NCI-H1694 treated with DMSO at 0.1 percent for 48 hours (cell line): ENCODE measurements around the gene PAQR9.
A peak's percentile ranks its signal among the peaks of the same experiment; 100 is the strongest.
"Not testable (repeated sequence)": the region's sequence is repeated elsewhere in the genome, so short reads cannot be mapped to it uniquely, and the experiment has no call there.

Experiments
- DNase-seq: peaks from one replicate; lab custom pipeline; 2025; lab: John Stamatoyannopoulos, UW

The PAQR9 gene, protein sequence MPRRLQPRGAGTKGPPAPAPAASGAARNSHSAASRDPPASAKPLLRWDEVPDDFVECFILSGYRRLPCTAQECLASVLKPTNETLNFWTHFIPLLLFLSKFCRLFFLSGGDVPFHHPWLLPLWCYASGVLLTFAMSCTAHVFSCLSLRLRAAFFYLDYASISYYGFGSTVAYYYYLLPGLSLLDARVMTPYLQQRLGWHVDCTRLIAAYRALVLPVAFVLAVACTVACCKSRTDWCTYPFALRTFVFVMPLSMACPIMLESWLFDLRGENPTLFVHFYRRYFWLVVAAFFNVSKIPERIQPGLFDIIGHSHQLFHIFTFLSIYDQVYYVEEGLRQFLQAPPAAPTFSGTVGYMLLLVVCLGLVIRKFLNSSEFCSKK

DNA sequence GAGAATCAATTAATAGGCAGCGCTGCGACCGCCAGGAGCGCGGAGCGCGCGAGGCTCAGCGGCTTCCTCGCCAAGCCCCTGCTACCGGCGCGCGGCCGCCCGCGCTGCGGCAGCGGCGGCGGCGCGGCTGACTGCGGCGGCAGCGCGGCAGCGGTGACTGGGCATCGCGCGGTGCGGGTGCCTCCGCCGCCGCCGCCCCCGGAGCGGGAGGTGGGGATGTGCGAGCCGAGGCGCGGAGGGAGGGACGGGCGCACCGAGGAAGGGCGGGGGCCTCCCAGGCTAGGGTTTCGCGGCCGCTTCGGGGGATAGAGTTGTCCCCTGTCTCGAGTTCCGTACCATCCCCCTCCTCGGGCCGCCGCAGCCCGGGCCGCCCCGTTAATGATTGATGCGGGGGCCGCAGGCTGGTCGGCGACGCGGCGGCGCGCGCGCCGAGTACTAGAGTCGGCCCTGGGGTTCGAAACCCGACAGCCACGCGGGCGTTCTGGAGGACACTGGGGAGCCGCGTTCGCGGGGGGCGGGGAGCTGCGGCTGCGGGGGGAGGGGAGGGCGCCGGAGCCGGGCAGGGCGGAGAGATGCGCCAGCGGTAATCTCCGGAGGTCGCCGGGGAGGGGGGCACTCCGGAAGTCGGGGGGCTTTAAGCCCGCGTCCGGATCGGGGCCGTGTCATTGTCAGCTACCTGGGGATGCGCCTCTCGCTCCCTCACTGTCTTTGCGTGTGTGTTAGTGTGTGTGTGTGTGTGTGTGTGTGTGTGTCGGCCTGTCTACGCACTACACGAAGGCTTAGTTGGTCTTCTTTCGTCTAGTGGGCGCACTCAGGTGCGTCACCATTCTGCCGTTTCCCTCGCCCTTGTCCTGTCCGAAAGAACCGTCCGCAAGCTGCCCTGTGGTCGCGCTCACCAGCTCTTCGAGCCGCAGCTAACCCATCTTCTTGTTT, at the start of gene PAQR9:
Gene PAQR9 (minus strand): TSS at position 159 of the 933 bp plus-strand sequence. CDS start 338 bp downstream, outside the sequence.
- no peak for DNase-seq

DNA sequence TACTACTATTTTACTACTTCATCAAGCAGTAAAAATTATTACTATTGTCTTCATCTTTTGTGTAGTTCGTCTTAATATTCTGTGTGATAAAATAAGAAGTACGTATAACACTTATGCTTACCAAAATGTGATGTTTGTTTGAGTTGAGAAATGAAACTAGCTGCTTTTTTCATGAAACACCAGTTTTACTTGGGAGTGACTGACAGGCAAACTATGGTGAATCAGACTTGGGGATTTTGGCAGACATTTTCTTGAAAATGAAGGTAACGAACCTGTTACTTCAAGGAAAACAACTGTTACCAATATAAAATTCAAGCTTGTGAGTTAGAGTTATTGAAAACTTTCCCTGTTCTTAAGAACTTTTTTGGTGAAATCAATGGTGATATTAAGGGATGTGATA, 48.2 kb upstream of the PAQR9 start:
- DNase-seq = no peak

DNA sequence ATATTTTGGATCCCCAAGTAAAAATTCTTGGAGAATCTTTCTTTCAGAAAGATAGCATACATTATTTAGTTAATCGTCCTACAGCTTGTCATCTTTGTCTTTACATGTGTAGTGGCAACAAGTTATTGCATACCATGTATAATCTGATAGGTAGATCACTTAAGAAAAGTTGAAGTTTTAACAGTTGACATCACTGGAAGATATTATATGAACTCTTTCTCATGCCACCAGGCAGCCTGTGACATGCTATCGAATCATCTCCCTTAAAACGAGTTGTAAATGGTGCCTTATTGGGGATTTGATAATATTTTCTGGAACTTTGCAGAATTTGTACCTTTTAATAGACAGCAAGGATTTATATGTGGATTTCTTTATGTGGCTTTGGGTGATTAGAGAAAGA, 46.5 kb upstream of the PAQR9 start:
- no peak for DNase-seq

DNA sequence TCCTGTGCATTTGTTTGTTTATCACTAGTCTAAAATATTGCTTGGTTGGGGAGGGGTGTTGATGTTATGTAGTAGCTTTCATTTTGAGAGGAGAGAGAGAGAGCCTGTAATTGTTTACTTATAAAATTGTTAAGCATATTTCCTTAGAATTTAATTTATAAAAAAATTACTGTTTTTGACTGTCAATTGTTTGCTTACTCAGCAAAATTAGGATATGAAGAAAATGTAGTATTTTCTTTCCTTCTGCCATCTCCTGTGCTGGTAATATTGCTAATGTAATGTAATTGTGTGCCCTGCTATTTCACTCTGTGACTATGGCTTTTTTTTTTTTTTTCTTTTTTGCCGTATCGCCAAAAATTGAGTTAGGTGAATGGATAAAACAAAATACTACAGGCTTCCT, 41.3 kb upstream of the PAQR9 start:
- DNase-seq = no peak

DNA sequence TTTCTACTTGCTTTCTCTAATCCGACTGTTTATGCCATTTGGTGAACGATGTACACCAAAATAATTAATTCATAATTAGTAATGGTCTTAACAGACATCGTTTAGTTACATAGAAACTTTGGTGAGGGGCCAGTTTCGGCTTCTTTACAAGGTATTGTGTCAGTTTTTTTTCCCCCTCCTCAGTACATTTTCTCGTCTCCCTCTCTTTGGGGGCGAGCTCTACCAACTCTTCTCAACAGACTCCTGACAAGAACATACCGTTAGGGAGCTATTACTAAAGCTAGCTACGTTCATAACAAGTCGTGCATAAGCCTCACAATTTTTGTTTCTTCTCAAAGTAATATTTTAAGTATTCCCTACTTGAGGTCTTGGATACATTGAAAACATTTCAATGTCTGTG, 39.3 kb upstream of the PAQR9 start:
- DNase-seq = no peak

DNA sequence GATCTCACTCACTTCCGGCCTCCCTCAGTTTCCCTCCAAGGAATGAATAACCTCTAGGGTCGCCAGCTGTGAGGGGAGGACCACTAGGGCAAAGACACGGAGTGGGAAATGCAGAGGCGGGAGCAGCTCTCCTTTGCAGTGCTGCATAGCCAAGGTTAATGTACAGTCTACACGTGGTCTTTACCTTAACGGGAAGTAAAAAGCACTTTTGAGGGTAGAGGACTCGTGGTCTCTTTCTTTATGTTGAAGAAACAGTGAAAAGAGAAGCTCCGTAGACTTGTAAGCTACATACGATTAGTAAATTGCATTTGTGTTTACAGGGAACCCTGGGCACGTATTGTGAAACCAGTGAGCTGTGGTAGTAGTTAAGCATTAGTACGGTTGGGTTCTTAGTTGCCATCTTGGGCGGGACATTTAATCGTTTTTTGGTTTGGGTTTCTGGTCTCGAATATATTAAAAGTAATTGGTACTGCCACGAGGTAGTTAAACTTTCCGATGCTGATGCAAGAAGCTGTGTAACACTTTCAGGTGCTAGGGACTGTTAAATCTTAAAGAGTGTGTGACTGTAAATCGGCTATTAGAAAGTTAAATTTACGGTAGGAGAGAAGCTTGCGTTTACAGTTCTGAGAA, 38.7 kb upstream of the PAQR9 start:
- peak; percentile 69 for DNase-seq

DNA sequence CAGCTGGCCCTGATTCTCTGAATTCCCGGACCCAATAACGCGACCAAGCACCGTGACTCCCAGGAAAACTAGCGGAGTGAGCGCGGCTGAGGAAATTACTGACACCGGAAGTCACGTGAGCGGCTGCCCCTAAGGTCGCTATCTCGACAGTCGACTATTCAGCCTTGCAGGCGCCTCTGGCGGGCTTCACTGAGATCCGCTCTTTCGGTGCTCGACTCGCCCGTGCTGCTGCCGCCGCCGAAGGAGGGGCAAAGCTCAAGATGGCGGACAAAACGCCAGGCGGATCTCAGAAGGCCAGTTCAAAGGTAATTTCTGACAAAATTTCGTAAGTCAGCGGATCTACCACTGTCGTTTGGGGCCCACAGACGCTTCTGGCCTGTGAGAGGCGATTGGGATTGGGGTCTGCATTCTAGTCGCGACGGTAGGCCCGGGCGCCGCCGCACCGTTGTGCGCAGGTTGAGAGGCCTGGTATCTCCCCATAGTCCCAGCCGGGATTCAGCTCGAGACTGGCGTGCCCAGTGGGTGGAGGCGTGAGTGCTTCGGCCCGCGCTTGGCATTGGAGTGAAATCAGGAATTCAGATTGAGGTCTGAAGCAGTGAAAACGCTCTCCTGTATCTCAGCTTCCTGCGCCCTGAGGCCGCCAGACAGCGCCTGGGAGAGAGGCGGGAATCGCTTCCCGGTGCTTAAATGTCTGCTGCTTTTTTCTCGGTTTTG, 38.1 kb upstream of the PAQR9 start, which contains the start of gene U2SURP:
Gene U2SURP (plus strand): TSS at position 202 of the 714 bp plus-strand sequence. CDS start 59 bp downstream, at position 261.
- peak; percentile 98 for DNase-seq

DNA sequence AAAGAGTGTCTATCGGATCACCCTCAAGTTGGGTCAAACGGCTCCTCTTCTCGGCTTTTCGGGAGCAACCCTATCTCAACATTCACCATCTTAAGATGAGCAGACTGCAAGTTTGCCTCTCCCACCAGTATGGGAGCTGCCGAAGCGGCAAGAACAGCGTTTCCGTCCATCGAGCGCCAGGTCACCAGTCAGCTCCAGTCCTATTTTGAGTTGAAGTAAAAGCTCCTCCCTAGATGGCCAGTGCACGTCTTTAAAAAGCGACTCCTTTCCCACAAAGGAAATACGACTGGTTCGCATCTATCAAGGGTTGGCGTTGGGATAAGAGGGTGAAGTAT, 37.5 kb upstream of the PAQR9 start:
- DNase-seq = no peak

DNA sequence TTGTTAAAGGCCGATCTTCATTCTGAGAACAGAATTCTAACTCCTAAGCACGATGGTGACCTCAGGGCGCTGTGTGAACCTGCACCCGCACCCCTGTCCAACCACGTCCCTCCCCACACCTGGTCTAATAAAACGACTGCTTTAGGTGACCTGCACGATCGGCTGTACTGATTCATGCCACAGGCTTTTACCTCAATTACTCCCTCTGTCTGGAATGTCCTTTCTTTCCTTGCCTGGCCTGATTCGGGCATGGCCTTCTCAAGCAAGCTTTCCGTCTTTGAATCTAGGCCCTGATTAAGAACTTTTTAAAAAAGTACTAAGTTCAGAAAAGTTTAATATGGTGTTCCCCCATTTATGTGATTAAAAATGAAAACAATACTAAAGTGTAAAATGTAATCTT, 37.1 kb upstream of the PAQR9 start:
- DNase-seq = no peak

DNA sequence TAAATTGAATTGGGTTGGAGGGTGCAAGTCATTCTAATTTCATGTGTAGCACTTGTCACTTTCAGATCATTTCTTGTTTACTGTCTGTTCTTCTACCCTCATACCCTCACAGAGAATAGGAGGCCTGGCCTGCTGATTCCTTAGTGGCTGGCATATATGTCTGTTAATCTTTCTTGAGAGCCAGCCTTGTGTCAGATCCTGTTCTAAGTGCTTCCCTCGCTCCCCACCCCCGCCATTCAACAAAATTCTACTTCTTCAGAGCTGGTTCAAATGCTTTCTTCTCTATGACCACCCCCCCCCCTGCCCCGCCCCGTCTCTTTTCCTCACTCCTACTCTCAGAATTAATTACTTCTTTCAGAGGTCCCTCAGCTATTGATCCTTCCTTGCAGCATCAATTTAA, 36.4 kb upstream of the PAQR9 start:
- DNase-seq = no peak

DNA sequence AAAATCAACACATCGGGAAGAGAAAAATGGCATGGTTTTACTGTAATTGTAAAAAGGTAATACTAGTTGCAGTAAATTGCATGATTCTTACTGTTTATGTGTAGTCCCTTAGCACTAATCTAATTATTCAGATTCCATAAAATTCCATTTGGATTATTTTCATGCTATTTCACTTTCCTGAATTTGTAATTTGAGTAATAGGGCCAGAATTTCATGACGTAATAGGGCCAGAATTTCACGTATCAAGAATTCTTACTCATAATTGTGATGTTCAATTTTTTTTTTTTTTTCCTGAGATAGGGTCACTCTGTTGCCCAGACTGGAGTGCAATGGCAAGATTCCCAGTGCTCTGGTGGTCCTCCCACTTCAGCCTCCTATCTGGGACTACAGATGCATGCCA, 35.0 kb upstream of the PAQR9 start:
- DNase-seq = no peak

DNA sequence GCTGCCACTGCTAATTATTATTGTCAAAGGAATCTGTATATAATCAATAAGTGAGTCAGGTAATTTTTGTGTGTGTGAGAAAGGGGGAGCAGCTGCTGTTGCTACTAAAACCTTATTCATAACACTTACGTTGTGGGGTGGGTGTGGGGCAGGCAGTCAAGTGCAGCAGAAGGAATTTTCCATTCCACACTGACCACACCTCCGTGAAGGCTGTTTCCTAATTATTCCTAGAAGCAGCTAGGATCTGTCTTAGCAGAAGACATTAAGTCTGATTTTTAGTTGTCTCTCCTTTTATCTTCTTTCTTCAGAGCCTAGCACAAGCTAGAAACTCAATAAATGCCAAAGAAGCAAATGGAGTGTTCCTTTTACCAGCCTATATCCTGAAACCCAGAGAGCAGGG, 33.9 kb upstream of the PAQR9 start:
- DNase-seq = no peak

DNA sequence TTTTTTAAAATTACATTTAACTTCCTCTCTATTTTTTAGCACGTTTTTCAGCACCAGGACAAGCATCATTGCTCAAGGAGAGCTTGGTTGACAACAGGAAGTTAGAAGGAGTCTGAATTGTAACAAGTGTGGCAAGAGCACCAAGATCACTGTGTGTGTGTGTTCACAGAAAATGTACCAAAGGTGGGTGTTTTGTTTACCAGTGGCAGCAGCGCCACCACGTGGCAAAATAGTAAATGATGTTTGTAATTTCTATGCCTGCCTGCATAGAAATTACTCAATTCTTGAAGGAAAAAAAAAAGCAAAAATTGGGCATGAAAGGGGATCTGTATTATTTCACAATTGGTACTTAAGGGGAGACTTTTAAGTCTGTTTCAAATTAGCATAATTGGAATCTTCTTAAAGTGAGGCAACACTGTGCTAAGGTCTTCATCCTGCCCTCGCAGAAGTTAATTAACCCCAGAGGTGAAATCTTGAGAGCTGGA, 30.5 kb upstream of the PAQR9 start:
- peak; percentile 76 for DNase-seq

DNA sequence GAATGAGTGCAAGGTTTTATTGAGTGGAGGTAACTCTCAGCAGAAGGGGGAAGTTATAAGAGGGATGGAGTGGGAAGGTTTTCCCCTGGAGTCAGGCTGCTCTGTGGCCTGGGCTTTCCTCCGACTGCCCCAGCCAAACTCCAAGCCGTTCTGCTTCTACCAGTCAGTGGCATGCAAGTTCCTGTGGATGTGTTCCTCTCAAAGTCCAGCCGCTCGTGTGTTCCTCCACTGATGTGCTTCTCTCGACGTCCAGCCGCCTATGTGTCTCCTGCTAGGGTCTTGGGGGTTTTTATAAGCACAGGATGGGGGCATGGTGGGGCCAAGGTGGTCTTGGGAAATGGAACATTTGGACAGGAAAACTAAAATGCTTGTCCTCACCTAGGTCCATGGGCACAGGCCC, 28.8 kb upstream of the PAQR9 start:
- DNase-seq = no peak

DNA sequence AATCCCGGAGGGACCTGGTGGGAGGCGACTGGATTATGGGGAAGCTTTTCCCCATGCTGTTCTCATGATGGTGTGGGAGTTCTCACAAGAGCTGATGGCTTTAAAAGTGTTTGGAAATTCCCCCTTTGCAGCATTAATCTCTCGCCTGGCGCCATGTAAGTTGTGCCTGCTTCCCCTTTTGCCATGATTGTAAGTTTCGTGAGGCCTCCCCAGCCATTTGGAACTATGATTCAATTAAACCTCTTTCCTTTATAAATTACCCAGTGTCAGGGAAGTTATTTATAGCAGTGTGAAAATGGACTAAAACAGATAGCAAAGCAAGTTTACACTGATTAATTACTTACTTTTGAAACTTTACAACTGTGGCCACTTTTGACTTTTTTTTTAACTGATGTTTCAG, 27.2 kb upstream of the PAQR9 start:
- DNase-seq = no peak

DNA sequence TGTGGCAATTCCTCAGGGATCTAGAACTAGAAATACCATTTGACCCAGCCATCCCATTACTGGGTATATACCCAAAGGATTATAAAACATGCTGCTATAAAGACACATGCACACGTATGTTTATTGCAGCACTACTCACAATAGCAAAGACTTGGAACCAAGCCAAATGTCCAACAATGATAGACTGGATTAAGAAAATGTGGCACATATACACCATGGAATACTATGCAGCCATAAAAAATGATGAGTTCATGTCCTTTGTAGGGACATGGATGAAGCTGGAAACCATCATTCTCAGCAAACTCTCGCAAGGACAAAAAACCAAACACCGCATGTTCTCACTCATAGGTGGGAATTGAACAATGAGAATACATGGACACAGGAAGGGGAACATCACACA, 25.4 kb upstream of the PAQR9 start:
- not testable (repeated sequence) for DNase-seq

DNA sequence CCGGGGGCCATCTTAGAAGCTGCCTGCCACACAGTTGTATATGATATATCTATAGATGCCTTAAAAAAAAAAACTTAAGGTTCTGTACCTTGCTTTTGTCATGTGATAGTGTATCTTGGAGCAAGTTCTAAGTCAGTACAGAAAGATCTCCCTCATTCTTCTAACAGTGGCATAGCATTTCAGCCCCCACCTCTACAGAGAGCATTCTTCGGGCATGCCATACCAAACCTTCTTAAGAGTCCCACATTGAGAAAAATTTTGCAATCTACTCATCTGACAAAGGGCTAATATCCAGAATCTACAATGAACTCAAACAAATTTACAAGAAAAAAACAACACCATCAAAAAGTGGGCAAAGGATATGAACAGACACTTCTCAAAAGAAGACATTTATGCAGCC, 24.7 kb upstream of the PAQR9 start:
- not testable (repeated sequence) for DNase-seq

DNA sequence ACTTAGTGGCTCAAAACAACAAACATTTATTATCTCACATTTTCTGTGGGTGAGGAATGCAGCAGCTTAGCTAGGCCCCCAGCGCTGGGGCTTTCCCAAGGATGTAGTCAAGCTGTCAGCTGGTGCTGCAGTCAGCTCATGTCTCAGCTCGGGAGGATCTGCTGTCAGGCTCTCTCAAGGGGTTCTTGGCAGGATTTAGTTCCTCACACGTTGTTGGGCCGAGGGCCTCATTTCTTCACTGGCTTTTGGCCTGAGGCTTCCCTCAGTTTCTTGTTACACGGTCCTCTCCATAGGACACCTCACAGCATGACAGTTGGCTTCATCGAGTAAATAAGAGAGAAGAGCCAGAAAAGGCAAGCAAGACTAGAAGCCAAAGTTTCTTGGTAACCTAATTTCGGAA, 24.2 kb upstream of the PAQR9 start:
- no peak for DNase-seq

DNA sequence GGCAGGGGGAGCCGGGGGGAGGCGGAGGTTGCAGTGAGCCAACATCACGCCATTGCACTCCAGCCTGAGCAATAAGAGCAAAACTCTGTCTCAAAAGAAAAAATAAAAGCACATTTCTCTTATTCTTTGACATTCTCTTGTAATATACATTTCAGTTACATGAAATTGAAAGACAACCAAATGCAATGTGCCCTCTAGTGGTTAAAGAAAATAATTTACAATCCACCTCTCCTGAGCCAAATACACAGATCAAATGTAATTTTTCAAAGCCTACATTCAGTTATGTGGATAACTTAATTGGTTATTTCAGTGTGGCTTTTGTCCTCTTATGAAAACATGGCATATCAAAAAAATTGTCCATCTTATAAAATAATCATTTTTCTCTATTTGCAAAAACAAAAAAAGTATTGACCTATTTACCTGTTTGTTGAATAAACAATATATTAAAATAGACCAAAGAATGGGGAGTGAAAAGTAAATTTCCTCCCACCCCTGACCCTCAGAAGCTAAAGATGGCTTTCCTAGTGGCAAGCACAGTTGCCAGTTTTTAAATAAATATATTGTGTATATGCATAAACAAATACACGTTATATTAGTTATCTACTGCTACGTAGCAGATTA, 23.7 kb upstream of the PAQR9 start:
- DNase-seq = peak; percentile 80

DNA sequence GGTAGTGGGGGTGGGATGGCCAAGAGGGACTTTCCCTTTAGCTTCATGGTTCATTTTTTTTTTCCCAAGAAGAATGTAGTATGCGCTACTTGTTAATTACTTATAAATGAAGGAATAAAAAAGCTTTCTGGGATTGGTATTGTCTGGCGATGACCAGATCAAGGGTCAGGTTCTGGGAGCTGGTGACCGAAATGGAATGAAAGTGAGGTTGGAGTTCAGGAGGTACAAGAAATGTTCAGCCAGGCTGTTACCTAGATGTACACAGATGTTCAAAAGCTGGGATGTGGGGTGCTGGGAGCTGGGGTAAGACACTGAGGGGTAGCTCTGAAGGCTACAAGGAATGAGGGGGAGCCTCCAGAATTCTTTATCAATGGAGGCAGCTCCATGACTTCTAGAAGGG, 20.8 kb upstream of the PAQR9 start:
- DNase-seq = no peak

DNA sequence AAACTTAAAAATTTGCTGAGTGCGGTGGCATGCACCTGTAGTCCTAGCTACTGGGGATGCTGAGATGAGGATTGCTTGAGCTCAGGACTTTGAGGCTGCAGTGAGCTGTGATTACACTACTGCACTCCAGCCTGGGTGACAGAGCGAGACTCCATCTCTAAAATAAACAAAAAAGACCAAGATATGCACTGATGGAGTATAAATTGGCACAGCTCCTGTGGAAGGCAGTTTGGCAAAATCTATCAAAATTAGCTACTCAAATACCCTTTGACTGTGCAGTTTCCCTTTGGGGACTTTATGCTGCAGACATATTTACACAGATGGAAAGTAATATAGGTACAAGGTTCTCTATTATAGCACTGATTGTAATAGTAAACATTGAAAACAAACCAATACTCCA, 19.8 kb upstream of the PAQR9 start:
- DNase-seq = no peak
